ENCODE results near the gene ARHGEF2. TPM values are rescaled to one million over a fixed set of nuclear protein-coding genes. Genes with fewer than 3 reads are reported as not detected.

ARHGEF2 gene
- total and polyA plus RNA-seq, 10 of the 15 experiments (the other 5 are each of a cell fraction or from before 2014, with no cell fraction given) = 8.1 to 113 (median 69.9) TPM

GRCh38 chr1:155968670-155969069, 9.7 kb downstream of the ARHGEF2 start:
- RAD21 ChIA-PET (ENCODE audit: unreplicated experiment) = no interaction called here
- no peak overlapping the region for H3K4me3 ChIP-seq
- no peak overlapping the region for H3K27ac ChIP-seq (ENCODE audit: control insufficient read depth, insufficient read depth)
- in situ Hi-C loops (cut with MboI) = no loop called here
- peaks cover 8% of the 10 kb centered on the region for H4K20me1 ChIP-seq (ENCODE audit: control insufficient read depth, insufficient read depth)
- peaks cover 51% of the 10 kb centered on the region for H3K4me1 ChIP-seq (ENCODE audit: control insufficient read depth, insufficient read depth, low read length)
- DNase-seq (ENCODE audit: low read depth, low spot score) (no peak), FAIRE-seq (no peak), ATAC-seq (no peak)
- POLR2A ChIA-PET = interaction anchor here (0.6 to 2.2 kb wide), 6 partner anchors 9 to 50 kb away, joined by 3 to 20 read pairs (median 4); partner anchors contain the start of gene ARHGEF2
- BruUV-seq (replicated peaks) = no TSS peak
- H2AFZ ChIP-seq (ENCODE audit: control insufficient read depth, low read depth, low read length) = no peak overlapping the region
- H3K79me2 ChIP-seq (ENCODE audit: control insufficient read depth, insufficient read depth, low read length) = peaks cover 65% of the 10 kb centered on the region
- H3K36me3 ChIP-seq (ENCODE audit: control insufficient read depth in 2 of 2, insufficient read depth in 2 of 2, low read length in 1 of 2) = peaks cover 30 to 50% of the 10 kb centered on the region in 2 experiments
- no peaks in the 10 kb centered on the region for H3K9me3 ChIP-seq (replicated peaks; ENCODE audit: control insufficient read depth, insufficient read depth, low read length)
- CTCF ChIA-PET = interaction anchor here (0.9 to 4.5 kb wide), 3 partner anchors 9 to 21 kb away, joined by 3 to 54 read pairs (median 6); partner anchors contain the start of gene ARHGEF2
- WGBS (ENCODE audit: insufficient coverage, insufficient replicate concordance, low lambda C conversion rate, missing lambda C conversion rate) = 71% methylated on average over 2 of the region's 3 CpGs
- no peak overlapping the region for H3K9ac ChIP-seq (ENCODE audit: control insufficient read depth, insufficient read depth, low read length)
- SMC1A ChIA-PET (ENCODE audit: uncharacterized antibody, unreplicated experiment) = interaction anchor here (0.7 to 16.7 kb wide), 8 partner anchors 8 to 40 kb away, joined by 3 to 152 read pairs (median 8); partner anchors contain the start of gene ARHGEF2
- intact Hi-C loops (cut with micrococcal nuclease; ENCODE audit: unreplicated experiment) = no loop called here
- H3K27me3 ChIP-seq (replicated peaks in 1 of 2; ENCODE audit: control insufficient read depth in 2 of 2, insufficient read depth in 2 of 2, low read length in 1 of 2) = no peaks in the 10 kb centered on the region
- no peak overlapping the region for H3K4me2 ChIP-seq (ENCODE audit: control insufficient read depth, insufficient read depth)
- TF ChIP-seq HCFC1 (IDR thresholded peaks at IDR 0.05; ENCODE audit: low read length) = no peak
- TF ChIP-seq CBX5 (IDR thresholded peaks at IDR 0.05; ENCODE audit: low read depth) = no peak

- ATAC-seq (no peak), DNase-seq (ENCODE audit: low read depth, low spot score) (no peak), FAIRE-seq (no peak)
- no peak overlapping the region for H3K4me3 ChIP-seq
- peaks cover 60% of the 10 kb centered on the region for H3K79me2 ChIP-seq (ENCODE audit: control insufficient read depth, insufficient read depth, low read length)
- CTCF ChIA-PET = interaction anchor here (0.5 to 4.5 kb wide), 8 partner anchors 8 to 106 kb away, joined by 3 to 54 read pairs (median 3); partner anchors contain the start of gene ARHGEF2
- 90% methylated on average over 6 of the region's 7 CpGs for WGBS (ENCODE audit: insufficient coverage, insufficient replicate concordance, low lambda C conversion rate, missing lambda C conversion rate)
- H2AFZ ChIP-seq (ENCODE audit: control insufficient read depth, low read depth, low read length) = no peak overlapping the region
- no peak overlapping the region for H3K9ac ChIP-seq (ENCODE audit: control insufficient read depth, insufficient read depth, low read length)
- no peak overlapping the region; the same call in 1 of the 2 replicates for H3K27ac ChIP-seq (ENCODE audit: control insufficient read depth, insufficient read depth)
- BruUV-seq (replicated peaks) = TSS peak; percentile 3
- no peaks in the 10 kb centered on the region for H3K9me3 ChIP-seq (replicated peaks; ENCODE audit: control insufficient read depth, insufficient read depth, low read length)
- peak overlapping the region; percentile 54; the same call in 1 of the 2 replicates for H3K4me2 ChIP-seq (ENCODE audit: control insufficient read depth, insufficient read depth)
- in situ Hi-C loops (cut with MboI) = no loop called here
- H3K27me3 ChIP-seq (replicated peaks in 1 of 2; ENCODE audit: control insufficient read depth in 2 of 2, insufficient read depth in 2 of 2, low read length in 1 of 2) = no peaks in the 10 kb centered on the region
- peaks cover 49% of the 10 kb centered on the region for H3K4me1 ChIP-seq (ENCODE audit: control insufficient read depth, insufficient read depth, low read length)
- RAD21 ChIA-PET (ENCODE audit: unreplicated experiment) = interaction anchor here (1.0 to 1.3 kb wide), 3 partner anchors 9 to 45 kb away, joined by 3 read pairs; partner anchors contain the start of gene ARHGEF2
- SMC1A ChIA-PET (ENCODE audit: uncharacterized antibody, unreplicated experiment) = interaction anchor here (0.7 to 2.8 kb wide), 9 partner anchors 9 to 41 kb away, joined by 3 to 13 read pairs (median 6); partner anchors contain the start of gene ARHGEF2
- POLR2A ChIA-PET = interaction anchor here (0.6 to 2.2 kb wide), 9 partner anchors 9 to 50 kb away, joined by 3 to 20 read pairs (median 5); partner anchors contain the start of gene ARHGEF2
- intact Hi-C loops (cut with micrococcal nuclease; ENCODE audit: unreplicated experiment) = no loop called here
- H3K36me3 ChIP-seq (ENCODE audit: control insufficient read depth in 2 of 2, insufficient read depth in 2 of 2, low read length in 1 of 2) = peaks cover 30 to 50% of the 10 kb centered on the region in 2 experiments
- H4K20me1 ChIP-seq (ENCODE audit: control insufficient read depth, insufficient read depth) = peaks cover 8% of the 10 kb centered on the region
- TF ChIP-seq ZBTB33 (IDR thresholded peaks at IDR 0.05) = no peak
- no peak for TF ChIP-seq E4F1 (IDR thresholded peaks at IDR 0.05; ENCODE audit: borderline replicate concordance, partially characterized antibody)
- TF ChIP-seq CHD1 (IDR thresholded peaks at IDR 0.05; ENCODE audit: low read depth, low read length) = no peak
- TF ChIP-seq ZBTB11 (CRISPR knock-in tag; IDR thresholded peaks at IDR 0.05) = no peak
- TF ChIP-seq EZH2 (IDR thresholded peaks at IDR 0.05; ENCODE audit: borderline replicate concordance, control insufficient read depth, low read depth, low read length) = no peak
- no peak for TF ChIP-seq KDM1A (IDR thresholded peaks at IDR 0.05; ENCODE audit: borderline replicate concordance)
Measured at GRCh38 chr1:155968051-155968400, 10.3 kb downstream of the ARHGEF2 start.

Data from GM12878 (cell line).